ENCODE measurements around the gene SHROOM4.

DNA sequence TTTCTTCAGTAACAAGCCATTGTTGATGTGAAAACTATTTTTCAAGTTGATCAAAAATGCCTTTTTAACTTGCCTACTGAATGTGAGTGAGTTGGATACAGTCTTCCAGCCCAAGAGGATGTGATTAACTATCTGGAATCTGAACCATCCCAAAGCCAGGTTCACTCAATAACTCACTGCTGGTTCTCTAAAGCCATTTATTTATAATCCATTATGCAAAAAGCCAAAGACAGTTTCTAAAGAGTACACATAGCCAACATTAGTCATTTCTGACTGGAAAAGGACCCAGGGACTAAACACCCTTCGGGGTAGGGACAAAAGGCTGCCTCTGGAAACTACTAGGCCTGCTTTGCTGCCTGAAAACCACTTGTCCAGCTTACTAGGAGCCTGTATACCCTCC is 109.6 kb downstream of the SHROOM4 start:
- TF ChIP-seq, protein P1, sequence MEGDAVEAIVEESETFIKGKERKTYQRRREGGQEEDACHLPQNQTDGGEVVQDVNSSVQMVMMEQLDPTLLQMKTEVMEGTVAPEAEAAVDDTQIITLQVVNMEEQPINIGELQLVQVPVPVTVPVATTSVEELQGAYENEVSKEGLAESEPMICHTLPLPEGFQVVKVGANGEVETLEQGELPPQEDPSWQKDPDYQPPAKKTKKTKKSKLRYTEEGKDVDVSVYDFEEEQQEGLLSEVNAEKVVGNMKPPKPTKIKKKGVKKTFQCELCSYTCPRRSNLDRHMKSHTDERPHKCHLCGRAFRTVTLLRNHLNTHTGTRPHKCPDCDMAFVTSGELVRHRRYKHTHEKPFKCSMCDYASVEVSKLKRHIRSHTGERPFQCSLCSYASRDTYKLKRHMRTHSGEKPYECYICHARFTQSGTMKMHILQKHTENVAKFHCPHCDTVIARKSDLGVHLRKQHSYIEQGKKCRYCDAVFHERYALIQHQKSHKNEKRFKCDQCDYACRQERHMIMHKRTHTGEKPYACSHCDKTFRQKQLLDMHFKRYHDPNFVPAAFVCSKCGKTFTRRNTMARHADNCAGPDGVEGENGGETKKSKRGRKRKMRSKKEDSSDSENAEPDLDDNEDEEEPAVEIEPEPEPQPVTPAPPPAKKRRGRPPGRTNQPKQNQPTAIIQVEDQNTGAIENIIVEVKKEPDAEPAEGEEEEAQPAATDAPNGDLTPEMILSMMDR (IDR thresholded peaks at IDR 0.05), result no peak
- TF ChIP-seq POLR2A (IDR thresholded peaks at IDR 0.05), result no peak
- TF ChIP-seq POLR2AphosphoS5 (IDR thresholded peaks at IDR 0.05), result no peak

Measured in gastroesophageal sphincter (tissue), 3 donors.